ENCODE data around the gene HOMER2.

Gene HOMER2

GRCh38 chr15:82919231-82919886 is 33.2 kb downstream of the HOMER2 start:
- Histone ChIP-seq H3K27me3 (ENCODE audit: control insufficient read depth, insufficient read depth, low read length) (no peaks in the 10 kb centered on the region), H3K4me2 (ENCODE audit: low read length) (no peak overlapping the region), H2AFZ (no peak overlapping the region), H3K4me1 (peaks cover 6% of the 10 kb centered on the region), H3K9ac (no peak overlapping the region), H3K79me2 (no peaks in the 10 kb centered on the region), H3K27ac (no peak overlapping the region), H3K4me3 (ENCODE audit: low read depth, low read length) (no peak overlapping the region), H3K9me3 (ENCODE audit: control insufficient read depth, low read length) (no peaks in the 10 kb centered on the region), H3K36me3 (ENCODE audit: control insufficient read depth, insufficient read depth, low read length) (no peaks in the 10 kb centered on the region)
- TF ChIP-seq CTCF (IDR thresholded peaks at IDR 0.05): no peak

- H3K27ac ChIP-seq: no peak overlapping the region
- H3K4me2 ChIP-seq (ENCODE audit: low read length): no peak overlapping the region
- no peaks in the 10 kb centered on the region for H3K9me3 ChIP-seq (ENCODE audit: control insufficient read depth, low read length)
- H3K36me3 ChIP-seq (ENCODE audit: control insufficient read depth, insufficient read depth, low read length): no peaks in the 10 kb centered on the region
- H3K27me3 ChIP-seq (ENCODE audit: control insufficient read depth, insufficient read depth, low read length): no peaks in the 10 kb centered on the region
- H2AFZ ChIP-seq: no peak overlapping the region
- H3K79me2 ChIP-seq: no peaks in the 10 kb centered on the region
- peaks cover 6% of the 10 kb centered on the region for H3K4me1 ChIP-seq
- no peak overlapping the region for H3K4me3 ChIP-seq (ENCODE audit: low read depth, low read length)
- TF ChIP-seq CTCF (IDR thresholded peaks at IDR 0.05): no peak
- no peak overlapping the region for H3K9ac ChIP-seq
Observed at GRCh38 chr15:82918607-82919230, 33.8 kb downstream of the HOMER2 start.

- Histone ChIP-seq H3K27ac (no peak overlapping the region), H2AFZ (no peak overlapping the region), H3K4me3 (ENCODE audit: low read depth, low read length) (no peak overlapping the region)
Observed at GRCh38 chr15:82918162-82918561, 34.4 kb downstream of the HOMER2 start.

GRCh38 chr15:82917249-82917648 is 35.3 kb downstream of the HOMER2 start:
- Histone ChIP-seq H3K4me1 (peaks cover 6% of the 10 kb centered on the region), H3K79me2 (no peaks in the 10 kb centered on the region), H3K27ac (no peak overlapping the region), H3K27me3 (ENCODE audit: control insufficient read depth, insufficient read depth, low read length) (no peaks in the 10 kb centered on the region), H3K4me2 (ENCODE audit: low read length) (no peak overlapping the region), H3K9me3 (ENCODE audit: control insufficient read depth, low read length) (no peaks in the 10 kb centered on the region), H3K9ac (no peak overlapping the region), H2AFZ (no peak overlapping the region), H3K4me3 (ENCODE audit: low read depth, low read length) (no peak overlapping the region), H3K36me3 (ENCODE audit: control insufficient read depth, insufficient read depth, low read length) (no peaks in the 10 kb centered on the region)
- no peak for TF ChIP-seq CTCF (IDR thresholded peaks at IDR 0.05)

More at GRCh38 chr15:82918162-82918561, 34.4 kb downstream of the HOMER2 start:
- H3K36me3 ChIP-seq (ENCODE audit: control insufficient read depth, insufficient read depth, low read length): no peaks in the 10 kb centered on the region
- no peaks in the 10 kb centered on the region for H3K9me3 ChIP-seq (ENCODE audit: control insufficient read depth, low read length)
- H3K9ac ChIP-seq: no peak overlapping the region
- TF ChIP-seq CTCF (IDR thresholded peaks at IDR 0.05): no peak
- H3K4me1 ChIP-seq: peaks cover 6% of the 10 kb centered on the region
- H3K79me2 ChIP-seq: no peaks in the 10 kb centered on the region
- no peaks in the 10 kb centered on the region for H3K27me3 ChIP-seq (ENCODE audit: control insufficient read depth, insufficient read depth, low read length)
- no peak overlapping the region for H3K4me2 ChIP-seq (ENCODE audit: low read length)
